Adrenal gland (tissue), 5 donors: Measurements from ENCODE around the gene NPY5R.

Experiments used
- CTCF ChIP-seq, 6 experiments: fragments of 450-650 bp in 4 of 6; fragments of 200-600 bp in 2 of 6; sonication (generic) in 1 of 6; IDR thresholded peaks; 1 replicate in 5 of 6; 2 replicates in 1 of 6; pipeline versions ENCODE4 v1.5.1 to v1.8.0; 2016 to 2021; ENCODE audit warnings: antibody characterized with exemption in 6 of 6, mild to moderate bottlenecking in 2 of 6, moderate library complexity in 1 of 6
- POLR2A ChIP-seq, 2 donors: fragments of 450-650 bp; IDR thresholded peaks; one replicate each; pipeline ENCODE4 v1.6.1; 2017; ENCODE audit warnings: antibody characterized with exemption in 2 of 2, mild to moderate bottlenecking in 2 of 2, moderate library complexity in 1 of 2
- donor health status: DM: no; HTN: no; CAD: no.

DNA sequence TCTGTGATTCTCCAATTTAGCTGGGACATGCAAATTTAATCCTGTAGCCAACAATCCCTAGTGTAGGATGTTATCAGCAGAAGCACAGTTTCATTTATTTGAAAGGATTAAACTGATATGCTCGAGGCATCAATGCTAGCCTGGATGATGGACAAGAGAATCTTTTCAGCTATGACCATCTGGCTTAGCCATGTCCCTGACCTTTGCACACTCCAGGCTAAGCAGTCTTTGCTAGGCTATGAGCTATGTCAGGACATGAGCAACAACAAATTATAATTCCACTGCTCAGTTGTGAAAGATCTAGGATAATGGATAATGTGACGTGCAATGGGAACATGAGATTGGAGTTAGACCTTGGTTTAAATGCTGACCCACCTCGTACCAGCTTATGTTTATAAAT lies 43.2 kb upstream of the NPY5R start:
- TF ChIP-seq CTCF (IDR thresholded peaks at IDR 0.05) (no peak), POLR2A (IDR thresholded peaks at IDR 0.05) (no peak)
